ENCODE results near the gene SPATA13. TPM values are rescaled to one million over a fixed set of nuclear protein-coding genes. Genes with fewer than 3 reads are reported as not detected.

Gene SPATA13
- total and polyA plus RNA-seq, 4 experiments from 2014 or later, result 43.2 to 110 (median 93.4) TPM

GRCh38 chr13:24217601-24218281 lies 57.2 kb downstream of the SPATA13 start:
- intact Hi-C loops (cut with micrococcal nuclease), result no loop called here
- Histone ChIP-seq H3K9me3 (ENCODE audit: control insufficient read depth in 1 of 2, low read length in 2 of 2) (no peaks in the 10 kb centered on the region), H3K27me3 (ENCODE audit: insufficient read depth, low read length) (no peaks in the 10 kb centered on the region), H3K4me1 (ENCODE audit: insufficient read depth, low read length) (peaks cover 10% of the 10 kb centered on the region), H3K27ac (ENCODE audit: low read depth, low read length) (no peak overlapping the region), H3K36me3 (ENCODE audit: insufficient read depth, low read length) (no peaks in the 10 kb centered on the region), H3K4me3 (ENCODE audit: low read length in 2 of 2) (no peak overlapping the region)
- peaks cover 8 to 18% (median 11%) of the 10 kb centered on the region in 4 donors for H3K4me1 Mint-ChIP-seq
- H3K4me3 Mint-ChIP-seq, result no peak overlapping the region
- no peak for DNase-seq
- CTCF ChIA-PET (ENCODE audit: partially characterized antibody), result interaction anchor here (0.7 to 7.6 kb wide), 4 partner anchors 9 to 198 kb away, joined by 3 to 92 read pairs (median 27); no protein-coding TSS in a partner anchor
- POLR2A ChIA-PET (ENCODE audit: partially characterized antibody), result no interaction called here
- no peaks in the 10 kb centered on the region for H3K36me3 Mint-ChIP-seq
- H3K9me3 Mint-ChIP-seq, result no peaks in the 10 kb centered on the region
- peak overlapping the region in 2 of 7 donors; percentile 49 to 83 for H3K27ac Mint-ChIP-seq
- H3K27me3 Mint-ChIP-seq, result peaks cover 0 to 4% of the 10 kb centered on the region in 2 donors

GRCh38 chr13:24218338-24218737 lies 57.8 kb downstream of the SPATA13 start:
- H3K9me3 ChIP-seq (ENCODE audit: control insufficient read depth in 1 of 2, low read length in 2 of 2), result no peaks in the 10 kb centered on the region
- Mint-ChIP-seq H3K4me3 (no peak overlapping the region), H3K27me3 (peaks cover 0 to 2% of the 10 kb centered on the region in 2 donors), H3K36me3 (no peaks in the 10 kb centered on the region), H3K9me3 (no peaks in the 10 kb centered on the region), H3K27ac (no peak overlapping the region), H3K4me1 (peaks cover 8 to 18% (median 11%) of the 10 kb centered on the region in 4 donors)
- no peak for DNase-seq
- peaks cover 10% of the 10 kb centered on the region for H3K4me1 ChIP-seq (ENCODE audit: insufficient read depth, low read length)
- POLR2A ChIA-PET (ENCODE audit: partially characterized antibody), result interaction anchor here (2.3 kb wide), 1 partner anchor 165 kb away, joined by 7 read pairs; no protein-coding TSS in a partner anchor
- no peak overlapping the region for H3K4me3 ChIP-seq (ENCODE audit: low read length in 2 of 2)
- no peak overlapping the region for H3K27ac ChIP-seq (ENCODE audit: low read depth, low read length)
- H3K36me3 ChIP-seq (ENCODE audit: insufficient read depth, low read length), result no peaks in the 10 kb centered on the region
- CTCF ChIA-PET (ENCODE audit: partially characterized antibody), result interaction anchor here (1.2 to 7.6 kb wide), 11 partner anchors 9 to 751 kb away, joined by 3 to 92 read pairs (median 7); partner anchors contain the start of gene SPATA13
- intact Hi-C loops (cut with micrococcal nuclease), result no loop called here
- H3K27me3 ChIP-seq (ENCODE audit: insufficient read depth, low read length), result no peaks in the 10 kb centered on the region

- no peaks in the 10 kb centered on the region for H3K36me3 ChIP-seq (ENCODE audit: insufficient read depth, low read length)
- ChIA-PET POLR2A (ENCODE audit: partially characterized antibody) (interaction anchor here (2.3 kb wide), 1 partner anchor 165 kb away, joined by 7 read pairs; no protein-coding TSS in a partner anchor), CTCF (ENCODE audit: partially characterized antibody) (interaction anchor here (1.0 to 7.6 kb wide), 17 partner anchors 8 to 751 kb away, joined by 3 to 92 read pairs (median 5); partner anchors contain the start of gene SPATA13)
- Mint-ChIP-seq H3K27ac (no peak overlapping the region), H3K9me3 (no peaks in the 10 kb centered on the region), H3K4me1 (peaks cover 8 to 18% (median 12%) of the 10 kb centered on the region in 4 donors), H3K4me3 (no peak overlapping the region), H3K36me3 (no peaks in the 10 kb centered on the region), H3K27me3 (peaks cover 0 to 2% of the 10 kb centered on the region in 2 donors)
- intact Hi-C loops (cut with micrococcal nuclease), result no loop called here
- H3K9me3 ChIP-seq (ENCODE audit: control insufficient read depth in 1 of 2, low read length in 2 of 2), result no peaks in the 10 kb centered on the region
- H3K27me3 ChIP-seq (ENCODE audit: insufficient read depth, low read length), result no peaks in the 10 kb centered on the region
- H3K27ac ChIP-seq (ENCODE audit: low read depth, low read length), result no peak overlapping the region
- H3K4me3 ChIP-seq (ENCODE audit: low read length in 2 of 2), result no peak overlapping the region
- DNase-seq, result no peak
- peaks cover 10% of the 10 kb centered on the region for H3K4me1 ChIP-seq (ENCODE audit: insufficient read depth, low read length)
Observed at GRCh38 chr13:24218977-24219376, 58.5 kb downstream of the SPATA13 start.

- peak; percentile 64 to 72 (median 67) for DNase-seq
- H3K4me1 ChIP-seq (ENCODE audit: insufficient read depth, low read length), result peaks cover 16% of the 10 kb centered on the region
- no peak overlapping the region for H3K4me3 ChIP-seq (ENCODE audit: low read length in 2 of 2)
- POLR2A ChIA-PET (ENCODE audit: partially characterized antibody), result interaction anchor here (2.3 kb wide), 1 partner anchor 167 kb away, joined by 7 read pairs; no protein-coding TSS in a partner anchor
- CTCF ChIA-PET (ENCODE audit: partially characterized antibody), result interaction anchor here (1.0 to 7.6 kb wide), 12 partner anchors 7 to 260 kb away, joined by 3 to 92 read pairs (median 6); partner anchors contain the start of gene SPATA13
- Mint-ChIP-seq H3K27me3 (peaks cover 0 to 2% of the 10 kb centered on the region in 2 donors), H3K27ac (peak overlapping the region in 2 of 7 donors; percentile 17 to 61), H3K4me3 (no peak overlapping the region), H3K9me3 (no peaks in the 10 kb centered on the region), H3K36me3 (no peaks in the 10 kb centered on the region), H3K4me1 (peaks cover 13 to 30% (median 19%) of the 10 kb centered on the region in 4 donors)
- no peak overlapping the region for H3K27ac ChIP-seq (ENCODE audit: low read depth, low read length)
- no peaks in the 10 kb centered on the region for H3K9me3 ChIP-seq (ENCODE audit: control insufficient read depth in 1 of 2, low read length in 2 of 2)
- intact Hi-C loops (cut with micrococcal nuclease), result loop anchor here (1.0 to 10.0 kb wide), 6 partner anchors 59 to 815 kb away; partner anchors contain the start of gene SPATA13
- H3K36me3 ChIP-seq (ENCODE audit: insufficient read depth, low read length), result no peaks in the 10 kb centered on the region
- H3K27me3 ChIP-seq (ENCODE audit: insufficient read depth, low read length), result no peaks in the 10 kb centered on the region
Observed at GRCh38 chr13:24220086-24220703, 59.7 kb downstream of the SPATA13 start.

GRCh38 chr13:24221007-24221406 lies 60.5 kb downstream of the SPATA13 start:
- intact Hi-C loops (cut with micrococcal nuclease), result loop anchor here (2.0 to 10.0 kb wide), 2 partner anchors 60 to 816 kb away; partner anchors contain the start of gene SPATA13
- Histone ChIP-seq H3K27me3 (ENCODE audit: insufficient read depth, low read length) (no peaks in the 10 kb centered on the region), H3K36me3 (ENCODE audit: insufficient read depth, low read length) (no peaks in the 10 kb centered on the region), H3K9me3 (ENCODE audit: control insufficient read depth in 1 of 2, low read length in 2 of 2) (no peaks in the 10 kb centered on the region), H3K4me3 (ENCODE audit: low read length in 2 of 2) (no peak overlapping the region), H3K27ac (ENCODE audit: low read depth, low read length) (no peak overlapping the region), H3K4me1 (ENCODE audit: insufficient read depth, low read length) (peaks cover 16% of the 10 kb centered on the region)
- H3K27me3 Mint-ChIP-seq, result peaks cover 0 to 2% of the 10 kb centered on the region in 2 donors
- no peaks in the 10 kb centered on the region for H3K36me3 Mint-ChIP-seq
- peaks cover 13 to 36% (median 19%) of the 10 kb centered on the region in 4 donors for H3K4me1 Mint-ChIP-seq
- no peaks in the 10 kb centered on the region for H3K9me3 Mint-ChIP-seq
- no peak for DNase-seq
- CTCF ChIA-PET (ENCODE audit: partially characterized antibody), result interaction anchor here (1.0 to 7.6 kb wide), 4 partner anchors 6 to 261 kb away, joined by 3 to 92 read pairs (median 30); no protein-coding TSS in a partner anchor
- no peak overlapping the region for H3K27ac Mint-ChIP-seq
- POLR2A ChIA-PET (ENCODE audit: partially characterized antibody), result no interaction called here
- no peak overlapping the region for H3K4me3 Mint-ChIP-seq

GRCh38 chr13:24222756-24223155 lies 62.2 kb downstream of the SPATA13 start:
- Mint-ChIP-seq H3K36me3 (no peaks in the 10 kb centered on the region), H3K4me1 (peaks cover 7 to 20% (median 13%) of the 10 kb centered on the region in 4 donors), H3K27me3 (peaks cover 0 to 2% of the 10 kb centered on the region in 2 donors)

More at GRCh38 chr13:24222756-24223155, 62.2 kb downstream of the SPATA13 start:
- Mint-ChIP-seq H3K27ac (peak overlapping the region in 1 of 7 donors; percentile 12), H3K4me3 (peak overlapping the region in 1 of 8 donors; percentile 6), H3K9me3 (no peaks in the 10 kb centered on the region)
- H3K27me3 ChIP-seq (ENCODE audit: insufficient read depth, low read length), result no peaks in the 10 kb centered on the region
- H3K36me3 ChIP-seq (ENCODE audit: insufficient read depth, low read length), result no peaks in the 10 kb centered on the region
- CTCF ChIA-PET (ENCODE audit: partially characterized antibody), result interaction anchor here (0.9 to 1.1 kb wide), 2 partner anchors 169 to 175 kb away, joined by 3 read pairs; no protein-coding TSS in a partner anchor
- no peak for DNase-seq
- H3K9me3 ChIP-seq (ENCODE audit: control insufficient read depth in 1 of 2, low read length in 2 of 2), result no peaks in the 10 kb centered on the region
- H3K4me3 ChIP-seq (ENCODE audit: low read length in 2 of 2), result no peak overlapping the region
- POLR2A ChIA-PET (ENCODE audit: partially characterized antibody), result no interaction called here
- intact Hi-C loops (cut with micrococcal nuclease), result loop anchor here (10.0 kb wide), 1 partner anchor 818 kb away; no protein-coding TSS in a partner anchor
- no peak overlapping the region for H3K27ac ChIP-seq (ENCODE audit: low read depth, low read length)
- peaks cover 8% of the 10 kb centered on the region for H3K4me1 ChIP-seq (ENCODE audit: insufficient read depth, low read length)

Data from CD4-positive, alpha-beta memory T cell (primary cell).